IPS-15b (cell line): ENCODE results near the gene CHRNA1.

Source experiments
- H3K27me3 ChIP-seq: one replicate; pipeline ENCODE4 v1.6.1; 2013; ENCODE audit warnings: low read length; ENCODE audit not compliant: control insufficient read depth, insufficient read depth
- H3K36me3 ChIP-seq: one replicate; pipeline ENCODE4 v1.6.1; 2013; ENCODE audit warnings: low read length; ENCODE audit not compliant: control insufficient read depth, insufficient read depth
- H3K4me1 ChIP-seq: one replicate; pipeline ENCODE4 v1.6.1; 2013; ENCODE audit warnings: mild to moderate bottlenecking, low read length; ENCODE audit not compliant: control insufficient read depth, insufficient read depth
- H3K4me3 ChIP-seq: one replicate; pipeline ENCODE4 v1.5.1; 2013; ENCODE audit warnings: low read depth, low read length
- H3K9ac ChIP-seq: one replicate; pipeline ENCODE4 v1.6.1; 2013; ENCODE audit warnings: low read depth, mild to moderate bottlenecking, low read length
- H3K9me3 ChIP-seq: one replicate; pipeline ENCODE4 v1.6.1; 2013; ENCODE audit warnings: mild to moderate bottlenecking, low read length; ENCODE audit not compliant: control insufficient read depth, insufficient read depth

The CHRNA1 gene

DNA sequence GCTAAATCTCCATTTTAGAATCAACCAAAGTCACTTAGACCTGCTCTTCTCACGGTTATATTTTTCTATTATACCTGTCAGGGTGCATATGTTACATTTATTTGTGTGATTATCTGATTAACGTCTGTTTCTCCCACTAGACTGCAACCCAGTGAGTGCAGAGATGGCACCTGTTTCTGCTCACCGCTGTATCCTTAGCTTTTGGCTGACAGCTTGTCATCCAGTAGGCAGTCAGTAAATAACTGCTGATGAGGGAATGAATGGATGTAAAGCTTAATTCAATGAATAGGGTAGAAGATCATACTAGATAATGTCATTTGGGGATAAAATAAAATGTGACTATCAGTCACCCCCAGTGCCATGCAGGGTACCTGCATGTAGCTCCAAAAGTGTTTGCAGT, 6.9 kb upstream of the CHRNA1 start:
- H3K9ac ChIP-seq = no peak overlapping the region

DNA sequence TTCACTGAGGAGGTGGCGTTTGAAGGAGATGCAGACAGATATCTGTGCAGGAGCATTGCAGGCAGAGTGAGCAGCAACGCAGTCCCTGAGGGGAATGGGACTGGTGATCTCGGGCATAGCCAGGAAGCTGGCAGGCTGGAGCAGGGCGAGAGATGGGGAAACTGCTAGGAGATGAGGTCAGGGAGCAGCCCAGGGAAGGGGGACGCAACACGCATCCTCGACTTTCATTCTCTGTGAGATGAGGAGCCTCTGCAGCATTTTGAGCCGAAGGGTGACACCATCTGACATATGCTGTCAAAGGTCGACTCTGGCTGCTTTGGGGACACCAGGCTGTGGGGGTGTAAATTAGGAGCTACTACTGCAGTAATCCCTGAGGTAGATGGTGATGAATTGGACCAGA, 4.3 kb upstream of the CHRNA1 start:
- Histone ChIP-seq H3K9me3 (no peaks in the 10 kb centered on the region), H3K4me3 (no peak overlapping the region), H3K9ac (no peak overlapping the region), H3K36me3 (no peaks in the 10 kb centered on the region), H3K4me1 (peaks cover 16% of the 10 kb centered on the region), H3K27me3 (no peaks in the 10 kb centered on the region)

More for the DNA sequence above, 6.9 kb upstream of the CHRNA1 start:
- Histone ChIP-seq H3K4me1 (peaks cover 16% of the 10 kb centered on the region), H3K9me3 (no peaks in the 10 kb centered on the region), H3K4me3 (no peak overlapping the region), H3K27me3 (no peaks in the 10 kb centered on the region), H3K36me3 (no peaks in the 10 kb centered on the region)

DNA sequence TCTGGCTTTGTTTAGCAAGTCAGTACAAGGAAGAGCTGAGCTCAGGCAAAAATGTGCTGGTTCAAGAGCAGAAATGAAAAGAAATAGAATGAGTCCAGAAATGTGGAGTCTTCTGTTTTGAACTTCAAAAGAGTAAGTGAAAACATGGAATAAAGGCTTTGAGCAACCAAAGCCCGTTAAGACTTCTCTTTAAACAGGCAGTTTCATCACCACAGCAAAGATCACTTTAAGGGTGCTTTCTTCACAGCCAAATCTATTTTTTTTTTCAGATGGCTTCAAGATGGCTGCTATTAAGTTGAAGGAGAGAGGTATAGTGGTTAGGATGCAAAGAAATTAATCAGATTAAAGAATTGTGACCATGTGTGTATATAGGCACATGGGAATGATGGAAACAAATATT, 2.0 kb upstream of the CHRNA1 start:
- H3K4me1 ChIP-seq = peaks cover 10% of the 10 kb centered on the region
- no peaks in the 10 kb centered on the region for H3K9me3 ChIP-seq
- no peaks in the 10 kb centered on the region for H3K36me3 ChIP-seq
- no peak overlapping the region for H3K4me3 ChIP-seq
- H3K9ac ChIP-seq = no peak overlapping the region
- H3K27me3 ChIP-seq = no peaks in the 10 kb centered on the region

DNA sequence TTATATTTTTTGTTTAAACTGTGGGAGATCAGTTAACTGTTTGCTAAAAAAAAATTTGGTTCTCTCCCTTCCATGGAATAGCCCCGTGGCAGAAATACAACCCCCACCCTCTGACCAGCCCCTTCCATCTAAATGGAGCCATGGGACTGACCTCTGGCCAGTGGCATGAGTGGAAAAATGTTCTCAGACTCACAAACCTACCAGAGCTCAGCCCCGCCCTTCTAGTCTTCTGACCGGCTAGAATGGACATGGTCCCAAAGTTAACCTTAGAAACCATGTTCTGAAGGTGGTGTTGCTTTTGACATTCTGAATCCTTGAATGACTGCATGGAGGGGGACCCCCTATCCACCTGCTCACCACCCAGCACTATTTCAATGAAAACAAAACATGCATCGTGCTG, 1.3 kb upstream of the CHRNA1 start:
- H3K9me3 ChIP-seq = no peaks in the 10 kb centered on the region
- H3K27me3 ChIP-seq = no peaks in the 10 kb centered on the region
- no peak overlapping the region for H3K4me3 ChIP-seq
- H3K9ac ChIP-seq = no peak overlapping the region
- no peaks in the 10 kb centered on the region for H3K36me3 ChIP-seq
- peaks cover 5% of the 10 kb centered on the region for H3K4me1 ChIP-seq

DNA sequence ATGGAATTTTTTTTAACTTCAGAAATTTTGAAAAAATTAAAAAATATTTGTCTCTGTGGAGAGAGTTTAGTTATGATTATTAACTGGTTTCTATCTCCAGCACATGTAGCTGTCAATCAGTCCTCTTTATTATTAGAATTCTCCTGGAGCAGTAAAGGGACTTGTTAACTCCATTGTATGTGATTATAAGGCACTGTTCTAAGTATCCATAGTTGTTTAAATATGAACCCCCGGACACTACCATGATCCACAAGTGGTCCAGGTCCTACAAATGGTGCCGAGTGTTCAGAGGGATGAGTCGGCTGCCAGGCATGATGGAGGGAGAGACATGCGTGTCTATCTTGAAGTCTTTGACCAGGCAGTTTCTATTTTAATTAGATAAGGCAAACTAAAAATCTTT, 492 bp downstream of the CHRNA1 start:
- Histone ChIP-seq H3K9ac (no peak overlapping the region), H3K4me3 (no peak overlapping the region), H3K27me3 (no peaks in the 10 kb centered on the region), H3K36me3 (no peaks in the 10 kb centered on the region), H3K9me3 (no peaks in the 10 kb centered on the region), H3K4me1 (peaks cover 5% of the 10 kb centered on the region)

DNA sequence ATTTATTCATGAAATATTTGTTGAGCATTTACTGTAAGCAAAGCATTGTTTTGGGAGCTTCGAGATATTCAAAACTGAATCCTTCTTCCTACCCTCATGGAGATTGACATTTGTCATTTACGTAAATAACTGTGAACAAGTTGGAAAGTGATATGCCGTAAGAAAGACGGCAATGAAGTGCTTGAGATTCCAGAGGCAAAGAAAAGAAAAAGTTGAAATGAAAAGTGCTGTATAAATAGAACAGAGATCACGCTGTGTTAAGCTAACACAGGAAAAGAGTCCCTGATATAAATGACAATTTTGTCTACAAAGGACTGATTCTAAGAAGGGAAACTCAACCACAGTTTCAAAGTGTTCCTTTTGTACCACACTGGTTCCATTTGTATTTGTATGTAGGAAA, 1.8 kb downstream of the CHRNA1 start:
- H3K27me3 ChIP-seq = no peaks in the 10 kb centered on the region
- no peak overlapping the region for H3K4me3 ChIP-seq
- peaks cover 5% of the 10 kb centered on the region for H3K4me1 ChIP-seq
- no peaks in the 10 kb centered on the region for H3K36me3 ChIP-seq
- H3K9ac ChIP-seq = no peak overlapping the region
- H3K9me3 ChIP-seq = no peaks in the 10 kb centered on the region

DNA sequence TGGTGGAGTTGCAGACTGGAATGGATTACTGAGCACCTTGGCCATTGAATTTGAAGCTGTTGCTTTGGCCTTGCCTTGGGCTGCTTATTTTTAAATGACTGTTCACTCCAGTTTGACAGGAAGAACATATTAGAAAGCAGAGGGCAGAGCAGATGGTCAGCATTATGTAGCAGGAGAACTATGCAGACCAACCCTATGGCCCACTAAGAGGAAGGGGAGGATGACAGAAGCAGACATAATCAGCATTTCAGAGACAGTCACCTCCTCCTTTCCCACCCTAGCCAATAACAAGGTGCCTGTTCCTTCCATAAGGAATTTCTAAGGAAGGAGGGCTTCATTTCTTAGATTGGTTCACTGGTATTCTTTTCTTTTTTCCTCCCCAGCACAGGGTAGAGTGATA, 2.4 kb downstream of the CHRNA1 start:
- no peaks in the 10 kb centered on the region for H3K27me3 ChIP-seq
- no peak overlapping the region for H3K9ac ChIP-seq
- no peaks in the 10 kb centered on the region for H3K36me3 ChIP-seq
- no peaks in the 10 kb centered on the region for H3K9me3 ChIP-seq
- H3K4me1 ChIP-seq = peaks cover 5% of the 10 kb centered on the region
- no peak overlapping the region for H3K4me3 ChIP-seq

DNA sequence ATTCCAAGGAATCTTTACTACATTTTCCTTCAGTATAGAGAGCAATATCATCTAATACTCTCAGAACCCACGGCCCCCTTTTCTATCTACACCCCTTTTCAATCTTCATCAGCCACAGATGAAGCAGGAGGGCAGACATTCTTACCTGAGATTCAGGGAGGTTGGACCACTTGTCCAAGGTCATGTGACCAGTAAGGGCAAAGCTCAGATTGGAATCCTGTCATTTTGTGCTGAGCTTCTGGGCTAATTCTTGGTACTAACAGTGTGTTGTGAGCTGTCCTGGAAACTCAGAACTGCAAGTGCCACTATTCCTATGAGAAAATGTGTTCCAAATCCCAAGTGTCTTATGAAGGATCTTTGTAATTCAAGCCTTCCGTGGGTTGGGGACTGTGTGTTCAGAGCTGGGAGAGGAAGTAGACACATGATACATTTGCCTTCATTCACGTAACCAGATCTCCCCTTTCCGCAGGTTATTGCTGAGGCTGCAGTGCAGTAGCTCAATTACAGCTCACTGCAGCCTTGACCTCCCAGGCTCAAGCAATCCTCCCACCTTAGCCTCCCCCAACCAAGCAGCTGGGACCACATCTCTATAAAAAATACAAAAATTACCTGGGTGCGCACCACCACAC, 3.3 kb downstream of the CHRNA1 start:
- Histone ChIP-seq H3K4me3 (no peak overlapping the region), H3K27me3 (no peaks in the 10 kb centered on the region), H3K9ac (no peak overlapping the region), H3K36me3 (no peaks in the 10 kb centered on the region), H3K9me3 (no peaks in the 10 kb centered on the region), H3K4me1 (peaks cover 5% of the 10 kb centered on the region)

DNA sequence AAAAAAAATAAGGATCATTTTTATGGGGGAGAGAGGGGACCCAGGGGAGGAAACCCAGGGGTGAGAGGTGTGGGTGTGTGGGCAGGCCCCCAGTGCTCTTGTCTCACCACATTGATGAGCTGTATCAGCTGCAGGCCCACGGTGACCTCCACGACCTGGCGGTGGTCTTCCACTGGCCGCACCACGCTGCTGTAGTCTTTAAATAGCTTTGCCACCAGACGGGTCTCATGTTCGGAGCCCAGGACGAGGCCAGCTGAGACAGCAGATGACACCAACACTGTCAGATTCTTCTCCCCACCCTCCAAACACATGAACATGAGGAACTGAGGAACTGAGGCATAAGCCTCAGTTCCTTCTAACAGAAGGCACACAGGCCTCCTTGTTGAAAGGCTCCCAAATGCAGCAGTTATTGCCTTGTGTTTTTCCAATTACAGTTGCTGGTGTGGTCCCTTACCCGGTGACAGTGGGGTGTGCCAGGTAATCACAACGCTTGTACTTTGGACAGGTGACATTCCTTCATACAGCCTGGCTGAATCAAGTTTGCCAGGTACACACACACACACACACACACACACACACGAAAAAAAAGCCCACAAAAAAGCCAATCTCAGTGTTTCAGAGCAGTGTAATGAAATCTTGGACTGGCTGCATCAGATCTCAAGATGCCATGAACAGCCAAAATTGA, 4.7 kb downstream of the CHRNA1 start:
- Histone ChIP-seq H3K27me3 (no peaks in the 10 kb centered on the region), H3K4me3 (no peak overlapping the region), H3K9me3 (no peaks in the 10 kb centered on the region), H3K9ac (no peak overlapping the region), H3K36me3 (no peaks in the 10 kb centered on the region), H3K4me1 (peaks cover 5% of the 10 kb centered on the region)

DNA sequence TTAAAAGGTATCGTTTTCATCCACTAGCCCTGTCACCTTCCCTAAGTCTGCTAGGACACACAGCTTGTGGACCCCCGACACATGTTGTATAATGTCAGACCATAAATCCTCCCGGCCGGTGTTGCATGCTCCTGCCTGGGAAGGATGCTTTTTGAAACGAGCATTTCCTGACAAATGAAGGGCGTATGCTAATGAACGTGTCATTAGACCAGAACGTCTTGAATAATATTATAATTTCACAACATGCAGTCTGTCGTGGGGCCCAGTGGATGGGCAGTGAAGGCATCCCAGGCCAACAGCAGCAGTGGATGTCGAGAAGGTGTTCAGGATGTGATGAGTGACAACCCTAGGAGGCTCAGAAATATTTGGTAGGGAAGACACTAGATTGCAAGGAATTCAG, 7.5 kb downstream of the CHRNA1 start:
- no peaks in the 10 kb centered on the region for H3K4me1 ChIP-seq
- H3K9ac ChIP-seq = no peak overlapping the region
- H3K4me3 ChIP-seq = no peak overlapping the region
- no peaks in the 10 kb centered on the region for H3K27me3 ChIP-seq
- H3K9me3 ChIP-seq = no peaks in the 10 kb centered on the region
- no peaks in the 10 kb centered on the region for H3K36me3 ChIP-seq

DNA sequence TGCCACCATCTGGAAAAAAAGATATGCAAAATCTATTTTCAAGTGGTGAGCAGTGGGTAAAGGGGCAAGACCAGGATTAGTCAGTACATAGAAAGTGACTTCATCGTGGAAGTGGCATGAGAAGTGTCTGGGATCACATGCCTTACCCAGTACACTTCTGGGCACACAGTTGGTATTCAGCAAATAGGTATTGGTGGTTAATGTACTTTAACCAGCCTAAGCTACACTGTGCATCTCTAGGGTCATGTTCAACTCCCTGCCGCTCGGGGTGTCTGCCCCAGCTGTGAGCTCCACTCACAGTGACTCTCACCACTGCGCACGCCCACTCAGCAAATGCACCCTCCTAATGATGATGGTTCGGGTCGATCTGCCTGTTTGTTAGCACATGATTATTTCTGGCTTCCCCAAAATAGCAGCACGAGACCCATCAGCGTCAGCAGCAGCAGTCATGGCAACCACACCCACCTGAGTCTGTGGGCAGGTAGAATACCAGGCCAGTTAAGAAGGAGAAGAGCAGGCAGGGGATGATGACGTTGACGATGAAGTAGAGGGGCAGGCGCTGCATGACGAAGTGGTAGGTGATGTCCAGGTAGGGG, 11.1 kb downstream of the CHRNA1 start:
- H3K27me3 ChIP-seq = no peaks in the 10 kb centered on the region
- no peaks in the 10 kb centered on the region for H3K9me3 ChIP-seq
- no peaks in the 10 kb centered on the region for H3K36me3 ChIP-seq
- H3K4me3 ChIP-seq = no peak overlapping the region
- H3K9ac ChIP-seq = no peak overlapping the region
- H3K4me1 ChIP-seq = peaks cover 6% of the 10 kb centered on the region

DNA sequence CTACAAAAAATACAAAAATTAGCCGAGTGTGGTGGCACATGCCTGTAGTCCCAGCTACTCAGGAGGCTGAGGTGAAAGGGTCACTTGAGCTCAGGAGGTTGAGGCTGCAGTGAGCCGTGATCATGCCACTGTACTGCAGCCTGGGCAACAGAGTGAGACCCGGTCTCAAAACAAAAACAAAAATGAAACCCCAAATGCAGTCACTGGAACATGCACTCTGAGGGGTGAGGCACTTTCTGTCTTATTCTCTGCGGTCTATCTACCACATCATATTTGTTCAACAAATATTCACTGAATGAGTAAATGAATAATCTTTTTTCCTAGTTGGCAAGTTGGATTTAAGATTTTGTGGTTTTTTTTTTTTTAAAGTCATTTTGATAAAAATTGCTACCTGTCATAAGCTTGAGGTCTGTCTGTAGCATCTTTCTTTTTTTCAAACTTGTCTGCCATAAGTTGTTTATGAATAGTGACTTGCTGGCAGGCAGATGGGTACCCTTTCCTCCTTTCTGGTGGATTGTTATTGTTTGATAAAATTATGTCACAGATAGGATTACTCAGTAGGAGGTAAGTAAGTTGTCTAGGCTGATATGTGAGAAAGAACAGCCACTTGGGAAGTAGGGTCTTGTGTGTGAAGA, 11.8 kb downstream of the CHRNA1 start:
- no peaks in the 10 kb centered on the region for H3K27me3 ChIP-seq
- H3K4me3 ChIP-seq = no peak overlapping the region
- no peak overlapping the region for H3K9ac ChIP-seq
- H3K36me3 ChIP-seq = no peaks in the 10 kb centered on the region
- H3K4me1 ChIP-seq = peaks cover 6% of the 10 kb centered on the region
- H3K9me3 ChIP-seq = no peaks in the 10 kb centered on the region
